Lung (tissue), 12 donors: ENCODE measurements around the gene GPC5. TPM values are rescaled to one million over a fixed set of nuclear protein-coding genes. Genes with fewer than 3 reads are reported as not detected.

ENCODE experiments used
- ATAC-seq: fragments of 200-7000 bp; cut with Tn5 transposase; one replicate; pipeline ENCODE4 v1.9.1; 2020; ENCODE audit warnings: moderate number of reproducible peaks; ENCODE audit not compliant: insufficient read depth, low FRiP score
- DNase-seq, 3 donors: peaks; one replicate each; pipeline ENCODE4 v3.0.0-alpha.2; 2013 to 2017
- H3K27ac ChIP-seq, 2 donors: one replicate each; pipeline ENCODE4 v1.5.1; 2013; ENCODE audit warnings: mild to moderate bottlenecking in 2 of 2, moderate library complexity in 2 of 2, control low read depth in 1 of 2, inconsistent platforms in 1 of 2, low read depth in 1 of 2, low read length in 1 of 2
- H3K27me3 ChIP-seq, 3 donors: one replicate each; pipeline ENCODE4 v1.5.1; 2013; ENCODE audit warnings: low read length in 2 of 3; ENCODE audit not compliant: control insufficient read depth in 3 of 3, insufficient read depth in 3 of 3
- H3K36me3 ChIP-seq, 4 donors: one replicate each; pipeline ENCODE4 v1.5.1; 2013; ENCODE audit warnings: low read length in 4 of 4, mild to moderate bottlenecking in 1 of 4, moderate library complexity in 1 of 4; ENCODE audit not compliant: control insufficient read depth in 4 of 4, insufficient read depth in 4 of 4
- H3K4me1 ChIP-seq, 5 donors: one replicate each; pipeline ENCODE4 v1.5.1; 2013; ENCODE audit warnings: low read length in 5 of 5, mild to moderate bottlenecking in 2 of 5, moderate library complexity in 1 of 5; ENCODE audit not compliant: control insufficient read depth in 5 of 5, insufficient read depth in 5 of 5
- H3K4me3 ChIP-seq: one replicate; pipeline ENCODE4 v1.5.1; 2013; ENCODE audit warnings: mild to moderate bottlenecking, control low read depth, moderate library complexity
- H3K9ac ChIP-seq, 2 donors: one replicate each; pipeline ENCODE4 v1.5.1; 2013; ENCODE audit warnings: low read length in 2 of 2, control low read depth in 1 of 2; ENCODE audit not compliant: insufficient read depth in 1 of 2
- H3K9me3 ChIP-seq, 4 donors: one replicate each; pipeline ENCODE4 v1.5.1; 2013; ENCODE audit warnings: low read length in 3 of 4, mild to moderate bottlenecking in 1 of 4, moderate library complexity in 1 of 4; ENCODE audit not compliant: control insufficient read depth in 4 of 4, insufficient read depth in 3 of 4
- CTCF ChIP-seq: IDR thresholded peaks from 2 replicates; pipeline ENCODE4 v1.5.1; 2012; ENCODE audit warnings: mild to moderate bottlenecking; ENCODE audit errors: control extremely low read depth, extremely low read depth
- WGBS, 2 donors: extraction: QIAGEN DNeasy Blood & Tissue Kit; methylation state at CpG; one replicate each; pipeline ENCODE4 v1.1.7; 2013; 5-methylcytosine and 5-hydroxymethylcytosine counted together
- polyA plus RNA-seq, 2 donors: library from polyadenylated mRNA; stranded (reverse); fragments of 200-250 nt; gene quantifications; one replicate each; pipeline ENCODE4 v1.2.1, GENCODE V29; 2013
- total RNA-seq, 2 donors: library from RNA; depleted of rRNA in 1 of 2; stranded (reverse); fragments of >200 nt in 1 of 2; gene quantifications; one replicate each; pipeline ENCODE4 v1.2.1, GENCODE V29; 2014 to 2021
- donor health status: control.
- donor health status: control.
- donor health status: Bipolar disorder and iron deficiency.
- donor health status: healthy.
- donor health status: DM: yes; HTN: yes; CAD: no.

GPC5 gene
- total and polyA plus RNA-seq, 4 donors: 0.55 to 37.3 (median 4.4) TPM

- ATAC-seq (no peak), DNase-seq (peak in 2 of 3 donors; percentile 20 to 25)
- no peak for TF ChIP-seq CTCF
- Histone ChIP-seq H3K9me3 (no peaks in the 10 kb centered on the region), H3K27me3 (no peaks in the 10 kb centered on the region), H3K36me3 (no peaks in the 10 kb centered on the region), H3K4me1 (no peaks in the 10 kb centered on the region), H3K4me3 (no peak overlapping the region), H3K9ac (no peak overlapping the region), H3K27ac (no peak overlapping the region)
- WGBS, 2 donors: 50 to 62% methylated on average over 3 of the region's 3 CpGs
Observed at GRCh38 chr13:91647361-91647990, 249.1 kb downstream of the GPC5 start.

DNA sequence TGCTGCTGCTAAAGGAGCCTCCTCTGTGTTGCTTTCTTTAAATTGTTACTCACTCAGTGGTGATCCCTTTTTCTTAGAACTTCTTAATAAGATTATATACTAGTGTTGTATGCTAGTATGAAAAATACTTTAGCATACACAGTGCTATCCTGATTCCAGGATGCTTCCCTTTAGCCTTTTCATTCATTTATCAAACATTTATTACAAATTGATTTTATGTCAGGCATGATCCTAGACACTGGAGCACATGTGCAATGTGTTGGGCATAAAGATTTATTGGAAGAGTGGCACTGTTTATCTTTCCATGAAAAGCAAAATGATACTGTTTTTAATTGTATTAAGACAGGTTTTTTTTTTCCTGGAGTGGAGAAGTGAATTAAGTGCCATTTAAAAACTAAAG lies 249.6 kb downstream of the GPC5 start:
- H3K27ac ChIP-seq: no peak overlapping the region
- TF ChIP-seq CTCF: no peak
- H3K9ac ChIP-seq: no peak overlapping the region
- H3K9me3 ChIP-seq: no peaks in the 10 kb centered on the region
- ATAC-seq: no peak
- H3K4me1 ChIP-seq: no peaks in the 10 kb centered on the region
- no peak overlapping the region for H3K4me3 ChIP-seq
- H3K36me3 ChIP-seq: no peaks in the 10 kb centered on the region
- no peaks in the 10 kb centered on the region for H3K27me3 ChIP-seq
- DNase-seq: no peak

GRCh38 chr13:91649456-91649855 lies 251.0 kb downstream of the GPC5 start:
- WGBS, 2 donors: 89 to 95% methylated on average over 2 of the region's 2 CpGs
- ATAC-seq (no peak), DNase-seq (no peak)
- Histone ChIP-seq H3K27me3 (no peaks in the 10 kb centered on the region), H3K4me1 (no peaks in the 10 kb centered on the region), H3K4me3 (no peak overlapping the region), H3K9me3 (no peaks in the 10 kb centered on the region), H3K9ac (no peak overlapping the region), H3K27ac (no peak overlapping the region), H3K36me3 (no peaks in the 10 kb centered on the region)
- TF ChIP-seq CTCF: no peak
